GM21360 (cell line): ENCODE data around the gene PI16.
A peak's percentile ranks its signal among the peaks of the same experiment; 100 is the strongest.

Source experiments
- ATAC-seq: cut with Tn5 transposase; IDR thresholded peaks from one replicate; pipeline ENCODE4 v1.9.1; 2021; ENCODE audit warnings: mild to moderate bottlenecking, moderate library complexity; ENCODE audit not compliant: unreplicated experiment

PI16 gene, protein sequence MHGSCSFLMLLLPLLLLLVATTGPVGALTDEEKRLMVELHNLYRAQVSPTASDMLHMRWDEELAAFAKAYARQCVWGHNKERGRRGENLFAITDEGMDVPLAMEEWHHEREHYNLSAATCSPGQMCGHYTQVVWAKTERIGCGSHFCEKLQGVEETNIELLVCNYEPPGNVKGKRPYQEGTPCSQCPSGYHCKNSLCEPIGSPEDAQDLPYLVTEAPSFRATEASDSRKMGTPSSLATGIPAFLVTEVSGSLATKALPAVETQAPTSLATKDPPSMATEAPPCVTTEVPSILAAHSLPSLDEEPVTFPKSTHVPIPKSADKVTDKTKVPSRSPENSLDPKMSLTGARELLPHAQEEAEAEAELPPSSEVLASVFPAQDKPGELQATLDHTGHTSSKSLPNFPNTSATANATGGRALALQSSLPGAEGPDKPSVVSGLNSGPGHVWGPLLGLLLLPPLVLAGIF

DNA sequence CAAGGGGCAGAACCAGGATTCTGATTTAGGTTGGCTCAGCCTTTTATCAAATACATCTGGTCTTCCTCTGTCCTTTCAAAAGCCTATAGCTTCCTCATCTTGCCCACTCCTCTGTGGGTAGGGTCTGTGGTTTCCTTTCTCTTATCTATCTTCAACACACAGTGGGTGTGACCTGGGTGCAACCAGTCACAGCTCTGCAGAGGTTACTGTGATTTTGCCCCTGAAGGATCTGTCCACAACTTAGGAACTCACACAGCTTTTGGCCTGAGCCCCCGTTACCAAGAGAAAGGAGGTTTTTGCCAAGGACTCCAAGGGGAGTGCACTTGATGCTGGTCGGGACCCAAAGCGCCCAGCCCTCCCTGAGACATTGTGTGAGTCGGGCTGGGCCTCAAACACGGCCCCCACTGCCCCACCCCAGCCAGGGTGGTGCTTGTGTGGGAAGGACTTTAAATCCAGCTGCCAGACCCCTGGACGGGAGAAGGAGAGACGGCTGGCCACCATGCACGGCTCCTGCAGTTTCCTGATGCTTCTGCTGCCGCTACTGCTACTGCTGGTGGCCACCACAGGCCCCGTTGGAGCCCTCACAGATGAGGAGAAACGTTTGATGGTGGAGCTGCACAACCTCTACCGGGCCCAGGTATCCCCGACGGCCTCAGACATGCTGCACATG is at the start of gene PI16:
TSS of gene PI16 (plus strand) at position 477 of the 670 bp plus-strand sequence. CDS start at position 500, 23 bp downstream.
- no peak for ATAC-seq

DNA sequence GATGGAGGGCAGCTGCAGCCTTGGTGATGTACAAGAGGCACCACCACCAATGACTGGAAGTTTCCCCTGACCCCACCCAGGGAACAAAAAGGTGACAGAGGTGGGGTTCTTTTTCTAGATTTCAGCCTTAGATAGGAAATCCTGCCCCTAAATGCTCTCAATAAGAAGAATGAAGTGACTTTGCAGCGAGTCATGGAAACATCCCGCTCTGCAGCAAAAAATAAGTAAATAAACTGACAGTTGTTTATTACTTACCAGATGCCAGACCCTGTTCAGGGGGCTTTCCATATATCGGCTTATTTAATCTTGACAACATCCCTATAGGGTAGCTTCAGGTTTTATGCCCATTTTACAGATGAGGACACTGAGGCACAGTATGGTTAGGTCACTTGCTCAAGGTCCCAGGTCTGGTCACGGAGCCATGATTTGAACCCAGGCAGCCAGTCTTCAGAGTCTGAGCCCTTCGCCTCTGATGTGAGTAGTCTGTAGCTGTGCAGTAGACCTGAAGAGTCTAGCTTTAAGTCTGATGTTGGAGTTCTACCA is 49.6 kb upstream of the PI16 start:
- ATAC-seq, result no peak

DNA sequence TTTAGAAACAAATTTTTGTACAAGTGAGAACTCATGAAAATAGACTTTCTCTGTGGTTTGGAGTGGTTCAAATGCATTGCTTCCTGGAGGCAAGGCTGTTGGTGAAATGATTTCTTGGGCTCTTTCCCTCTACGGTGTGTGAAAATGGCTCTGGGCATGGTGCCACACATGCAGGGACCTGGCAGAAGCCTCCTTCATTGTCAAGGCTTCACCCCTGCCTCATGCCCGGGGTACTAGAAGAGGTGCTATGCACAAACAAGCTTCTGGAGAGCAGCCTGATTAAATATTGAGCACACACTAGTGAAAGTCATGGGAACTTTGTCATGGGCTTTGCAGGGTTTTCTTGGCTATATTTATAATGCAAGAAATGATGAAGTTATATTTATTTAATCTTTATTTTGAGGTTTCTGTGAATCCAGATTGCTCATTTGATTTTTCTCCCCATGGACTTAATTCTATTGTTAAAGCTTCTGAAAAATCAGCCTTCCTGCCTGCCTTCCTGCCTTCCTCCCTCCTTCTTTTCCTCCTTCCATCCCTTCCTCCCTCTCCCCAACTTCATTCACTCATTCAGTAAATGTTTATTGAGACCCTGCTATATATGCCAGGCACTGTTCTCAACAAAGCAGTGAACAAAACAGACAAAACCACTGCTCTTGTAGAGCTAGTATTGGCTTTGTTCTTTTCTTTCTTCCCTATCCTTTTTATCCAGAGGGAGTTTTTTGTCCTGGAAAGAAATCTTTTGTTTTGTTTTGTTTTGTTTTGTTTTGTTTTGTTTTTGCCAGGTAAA is 47.8 kb upstream of the PI16 start:
- no peak for ATAC-seq

- no peak for ATAC-seq
Observed at GRCh38 chr6:36907781-36908180, 46.8 kb upstream of the PI16 start.

DNA sequence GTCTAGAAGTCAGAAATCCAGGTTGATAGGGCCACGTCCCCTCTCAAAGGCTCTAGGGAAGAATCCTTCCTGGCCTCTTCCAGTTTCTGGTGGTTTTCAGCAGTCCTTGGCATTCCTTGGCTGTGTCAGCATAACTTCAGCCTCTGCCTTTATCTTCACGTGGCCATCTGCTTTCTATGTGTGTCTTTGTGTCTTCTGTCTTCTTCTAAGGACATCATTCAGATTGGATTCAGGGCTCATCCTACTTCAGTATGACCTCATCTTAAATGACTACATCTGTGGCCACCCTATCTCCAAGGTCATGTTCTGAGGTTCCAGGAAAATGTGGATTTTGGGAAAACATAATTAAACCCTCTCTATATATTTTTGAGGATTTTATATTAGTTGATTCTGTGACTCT is 45.8 kb upstream of the PI16 start:
- ATAC-seq, result no peak

DNA sequence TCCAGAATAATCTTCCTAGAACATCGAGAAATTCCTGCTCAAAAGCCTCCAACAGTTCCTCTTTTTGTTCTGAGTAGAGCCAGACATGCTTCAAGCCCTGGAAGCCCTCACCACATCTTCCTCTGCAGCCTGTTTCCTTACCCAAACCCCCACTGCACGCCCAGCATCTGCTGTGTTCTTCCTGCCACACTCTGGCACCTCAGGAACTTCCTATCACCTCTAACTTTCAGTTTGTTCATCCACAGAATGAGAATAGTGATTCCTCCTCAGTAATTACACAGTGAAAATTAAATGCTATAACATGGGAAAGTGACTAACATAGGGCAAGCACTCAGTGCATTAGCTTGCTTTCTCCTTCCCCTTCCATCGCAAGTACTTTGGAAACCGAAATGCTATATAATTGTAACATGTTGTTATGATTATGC is 42.5 kb upstream of the PI16 start:
- peak; percentile 17 for ATAC-seq

GRCh38 chr6:36912586-36912985 is 42.0 kb upstream of the PI16 start:
- peak; percentile 81 for ATAC-seq

DNA sequence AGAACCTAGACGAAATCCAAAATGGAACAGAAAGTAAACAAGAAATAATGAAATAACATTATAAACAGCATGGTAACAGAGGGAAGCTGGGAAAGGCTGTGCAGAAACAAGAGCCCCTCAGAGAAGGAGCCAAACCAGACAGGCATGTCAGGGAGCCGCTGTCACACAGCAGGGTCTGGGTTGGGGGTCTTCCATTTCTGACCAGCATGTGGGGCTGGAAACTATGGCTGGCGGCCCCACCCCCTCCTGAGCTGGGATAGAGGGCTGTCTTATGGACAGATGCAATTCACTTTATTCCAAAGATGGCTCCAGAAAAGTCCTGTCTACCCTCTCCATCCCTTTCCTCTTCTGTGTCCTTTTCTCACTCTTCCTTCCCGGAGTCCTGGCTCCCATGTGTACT is 41.5 kb upstream of the PI16 start:
- no peak for ATAC-seq

- ATAC-seq, result no peak
Observed at GRCh38 chr6:36914227-36914794, 40.2 kb upstream of the PI16 start.

GRCh38 chr6:36915599-36915998 is 38.9 kb upstream of the PI16 start:
- no peak for ATAC-seq

DNA sequence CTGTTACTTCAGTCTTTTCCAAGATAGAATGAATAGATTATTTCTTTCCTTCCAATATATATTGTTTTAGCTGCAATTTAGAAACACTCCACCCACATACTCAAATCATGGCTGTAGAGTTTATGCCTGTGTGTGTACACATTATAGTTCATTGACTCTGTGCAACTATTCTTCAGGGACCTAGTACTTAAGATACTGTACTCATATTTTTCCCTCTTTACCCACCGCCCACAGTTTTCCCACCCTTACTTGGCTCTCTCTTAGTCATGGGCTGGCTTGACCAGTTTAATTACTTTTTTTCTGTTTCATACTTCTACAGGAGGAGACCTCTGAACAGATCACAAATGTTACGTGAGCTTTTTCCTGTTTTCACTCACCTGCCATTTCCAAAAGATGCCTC is 38.4 kb upstream of the PI16 start:
- ATAC-seq, result no peak

DNA sequence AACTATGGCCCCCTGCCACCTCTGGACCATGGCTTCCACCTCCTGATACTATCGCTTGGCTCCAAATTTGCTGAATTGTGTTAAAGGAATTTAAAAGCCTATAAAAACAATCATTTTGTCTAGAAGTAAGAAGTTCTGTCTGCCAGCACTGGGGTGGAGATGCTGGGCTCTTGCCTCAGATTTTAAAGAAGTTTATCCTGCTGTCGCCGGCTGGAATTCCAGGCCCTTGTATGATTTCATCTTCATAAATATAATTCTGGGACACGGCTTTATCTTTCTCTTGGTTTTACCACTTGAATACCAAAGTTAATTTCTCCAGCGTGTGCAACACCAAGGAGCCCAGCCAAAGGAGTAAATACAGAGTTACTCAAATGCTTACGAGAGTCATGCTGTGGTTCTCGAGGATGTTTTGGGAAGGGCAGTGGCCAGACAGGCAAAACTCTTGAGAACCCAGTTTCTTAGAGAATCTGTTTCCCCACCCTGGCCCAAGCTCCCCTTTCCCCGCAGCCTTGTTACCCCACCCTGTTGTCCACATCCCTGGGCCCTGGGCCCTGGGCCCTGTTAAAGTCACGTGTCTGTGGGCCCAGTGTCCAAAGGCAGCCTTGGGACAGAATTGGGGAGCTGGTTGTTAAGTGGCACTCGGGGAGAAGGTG is 36.9 kb upstream of the PI16 start:
- no peak for ATAC-seq

DNA sequence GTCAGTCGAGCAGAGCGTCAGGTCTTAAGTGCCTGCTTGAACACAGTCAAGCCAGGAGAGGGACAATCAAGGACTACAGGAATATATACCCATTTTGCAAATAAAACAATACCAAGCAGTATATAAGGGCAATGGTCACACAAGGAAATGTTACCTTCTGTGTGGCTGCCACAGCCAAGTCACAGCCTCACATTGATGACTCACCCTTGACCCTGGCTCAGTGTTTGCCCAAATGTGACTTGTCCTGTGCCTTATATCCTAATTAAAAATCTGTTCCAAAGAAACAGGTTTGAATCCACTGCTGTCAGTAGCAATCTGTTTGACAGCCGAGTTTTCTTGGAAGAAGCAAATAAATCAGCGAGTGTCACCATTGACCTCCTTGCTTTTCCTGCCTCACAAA is 34.5 kb upstream of the PI16 start:
- no peak for ATAC-seq

DNA sequence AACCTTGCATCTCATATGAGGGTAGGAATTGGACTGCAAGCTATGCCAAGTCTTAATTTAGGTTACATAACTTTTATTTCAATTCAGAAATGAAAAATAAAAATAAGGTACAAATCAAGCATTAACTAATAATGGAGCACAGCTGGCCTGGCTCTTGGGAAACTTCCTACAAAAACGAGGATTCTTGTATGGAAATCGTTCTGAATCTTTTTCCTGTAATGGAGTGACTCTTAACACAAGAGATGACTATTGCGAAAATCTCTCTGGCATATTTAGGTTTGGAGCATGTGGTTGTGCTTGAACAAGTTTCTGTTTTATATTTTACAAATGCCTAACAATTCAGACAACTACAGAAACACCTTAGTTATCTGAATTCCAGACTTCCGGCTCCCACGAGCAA is 34.0 kb upstream of the PI16 start:
- no peak for ATAC-seq

GRCh38 chr6:36924131-36924530 is 30.4 kb upstream of the PI16 start:
- ATAC-seq, result no peak

- no peak for ATAC-seq
Observed at GRCh38 chr6:36924778-36925374, 29.7 kb upstream of the PI16 start.

DNA sequence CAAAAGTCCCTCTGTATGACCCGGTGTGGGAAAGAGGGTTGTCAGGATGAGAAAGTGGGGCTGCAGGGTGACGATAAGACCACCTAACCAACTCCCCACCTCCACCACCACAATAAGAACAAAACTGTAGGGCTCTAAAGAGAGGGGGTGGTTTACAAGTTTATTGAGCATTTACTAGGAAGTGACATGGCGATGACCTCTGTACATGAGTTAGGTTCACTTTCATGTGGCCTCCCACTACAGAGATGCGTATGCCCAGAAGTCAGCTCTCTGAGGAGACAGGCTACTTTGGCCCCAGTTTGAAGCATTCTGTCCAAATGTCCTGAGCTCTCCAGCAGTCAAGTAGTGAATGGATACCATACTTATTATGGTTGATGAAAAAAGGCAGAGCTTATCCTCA is 28.7 kb upstream of the PI16 start:
- no peak for ATAC-seq

DNA sequence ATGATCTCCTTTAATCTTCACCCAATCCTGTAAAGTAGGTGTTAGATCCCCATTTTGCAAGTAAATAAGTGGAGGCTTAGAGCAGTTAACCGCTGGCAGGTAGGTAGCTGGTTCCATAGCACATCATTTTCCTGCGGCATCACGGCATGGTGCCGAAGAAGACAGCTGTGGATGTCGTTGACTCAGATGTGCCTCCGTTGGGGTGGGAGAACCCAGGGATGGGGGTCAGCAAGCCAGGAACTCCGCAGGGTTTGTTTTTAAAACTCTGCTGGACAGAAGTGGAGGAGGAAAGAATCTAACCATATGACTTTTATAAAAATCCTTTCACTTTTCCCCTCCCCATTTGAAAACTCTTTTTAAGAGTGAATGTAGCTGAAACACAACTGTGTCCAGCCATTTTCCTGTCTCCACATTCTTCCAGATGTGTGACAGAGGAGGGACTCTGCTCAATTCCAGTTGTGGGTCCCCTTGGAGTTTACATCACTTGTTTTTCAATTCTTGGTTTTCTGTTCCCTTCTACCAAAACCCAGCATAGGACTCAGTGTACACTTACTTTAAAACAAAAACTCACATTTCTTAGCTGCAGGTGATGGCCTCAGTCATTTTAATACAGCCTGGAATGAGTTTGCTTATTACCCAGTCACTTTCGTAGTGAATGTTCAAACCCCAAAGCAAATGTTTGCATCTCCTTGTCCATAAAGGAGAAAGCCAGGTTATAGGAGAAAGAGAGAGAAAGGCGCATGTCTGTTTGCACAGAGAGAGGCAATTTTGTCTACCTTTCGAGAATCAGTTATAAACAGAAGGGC is 27.6 kb upstream of the PI16 start:
- ATAC-seq, result no peak
